HG03045 (cell line): ENCODE data around the gene MVD.

Experiments used
- ATAC-seq: cut with Tn5 transposase; IDR thresholded peaks from one replicate; pipeline ENCODE4 v1.9.1; 2021; ENCODE audit warnings: mild to moderate bottlenecking, moderate library complexity; ENCODE audit not compliant: unreplicated experiment

Gene MVD

DNA sequence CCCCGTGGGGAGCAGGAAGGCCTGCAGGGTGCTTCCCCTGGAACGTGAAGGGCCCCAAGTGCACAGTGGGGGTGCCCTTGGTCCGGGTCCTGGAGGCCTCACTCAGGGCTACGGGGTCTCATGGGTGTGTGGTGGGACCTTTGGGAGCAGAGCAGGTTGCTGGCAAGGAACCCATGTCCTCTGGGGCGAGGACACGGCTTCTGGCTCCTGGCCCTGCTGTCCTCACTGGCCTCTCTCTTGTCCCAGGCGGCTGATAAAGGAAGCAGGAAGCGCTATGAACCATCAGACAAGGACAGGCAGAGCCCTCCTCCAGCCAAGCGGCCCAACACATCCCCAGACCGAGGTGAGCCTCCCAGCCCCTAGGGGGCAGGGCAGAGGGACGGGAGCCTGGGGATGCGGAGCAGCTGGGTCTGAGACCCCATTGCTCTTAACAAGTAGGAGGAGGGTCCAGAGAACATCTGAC, 34.3 kb downstream of the MVD start:
- ATAC-seq: no peak

DNA sequence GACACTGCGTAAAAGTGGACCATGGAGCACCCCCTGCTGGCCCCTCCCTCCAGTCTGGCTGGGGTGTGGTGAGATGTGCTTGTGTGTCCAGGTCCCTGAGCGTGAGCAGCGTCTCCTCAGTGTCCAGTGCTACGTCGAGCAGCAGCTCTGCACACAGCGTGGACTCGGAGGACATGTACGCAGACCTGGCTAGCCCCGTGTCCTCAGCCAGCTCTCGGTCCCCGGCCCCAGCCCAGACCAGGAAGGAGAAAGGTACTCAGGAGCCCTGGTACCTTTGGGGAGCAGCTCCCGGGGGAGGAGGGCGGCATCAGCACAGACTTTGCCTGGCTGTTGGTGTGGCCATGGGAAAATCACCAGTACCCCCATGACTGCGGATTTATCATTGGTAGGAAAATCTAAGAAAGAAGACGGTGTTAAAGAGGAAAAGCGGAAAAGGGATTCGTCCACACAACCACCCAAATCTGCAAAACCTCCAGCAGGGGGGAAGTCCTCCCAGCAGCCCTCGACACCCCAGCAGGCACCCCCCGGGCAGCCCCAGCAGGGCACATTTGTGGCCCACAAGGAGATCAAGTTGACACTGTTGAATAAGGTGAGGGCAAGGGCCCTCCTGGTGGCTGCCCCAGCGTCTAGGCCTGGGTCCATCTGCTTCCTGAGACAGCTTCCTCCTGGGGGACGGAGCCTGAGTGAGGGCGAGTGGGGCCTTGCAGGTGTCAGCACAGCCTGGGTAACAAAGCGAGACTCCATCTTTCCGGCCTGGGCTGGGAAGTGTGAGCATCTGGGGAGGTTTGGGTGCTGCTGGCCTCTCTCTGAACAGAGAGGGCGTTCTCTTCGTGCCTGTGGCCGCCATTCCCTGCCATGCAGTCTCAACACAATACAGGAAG, 35.1 kb downstream of the MVD start:
- ATAC-seq: no peak

DNA sequence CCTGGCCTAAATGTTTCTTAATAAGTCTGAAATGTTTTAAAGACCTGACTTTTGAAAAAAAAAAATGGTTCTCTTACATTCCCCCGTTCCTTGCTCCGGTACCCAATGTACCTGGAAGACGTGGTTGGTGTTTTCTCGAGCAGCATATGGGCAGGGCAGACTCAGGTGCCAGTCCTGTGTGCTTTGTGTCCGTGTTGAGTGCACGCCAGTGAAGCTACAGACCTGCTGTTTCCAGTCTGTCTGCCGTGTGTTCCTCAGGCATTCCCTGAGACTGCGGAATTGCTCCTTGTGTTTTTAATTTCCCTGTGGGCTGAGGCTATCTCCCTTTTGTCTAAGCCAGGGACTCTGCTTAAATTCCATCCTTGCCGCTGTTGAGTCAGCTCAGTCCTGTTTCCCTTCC, 36.2 kb downstream of the MVD start:
- ATAC-seq: no peak

DNA sequence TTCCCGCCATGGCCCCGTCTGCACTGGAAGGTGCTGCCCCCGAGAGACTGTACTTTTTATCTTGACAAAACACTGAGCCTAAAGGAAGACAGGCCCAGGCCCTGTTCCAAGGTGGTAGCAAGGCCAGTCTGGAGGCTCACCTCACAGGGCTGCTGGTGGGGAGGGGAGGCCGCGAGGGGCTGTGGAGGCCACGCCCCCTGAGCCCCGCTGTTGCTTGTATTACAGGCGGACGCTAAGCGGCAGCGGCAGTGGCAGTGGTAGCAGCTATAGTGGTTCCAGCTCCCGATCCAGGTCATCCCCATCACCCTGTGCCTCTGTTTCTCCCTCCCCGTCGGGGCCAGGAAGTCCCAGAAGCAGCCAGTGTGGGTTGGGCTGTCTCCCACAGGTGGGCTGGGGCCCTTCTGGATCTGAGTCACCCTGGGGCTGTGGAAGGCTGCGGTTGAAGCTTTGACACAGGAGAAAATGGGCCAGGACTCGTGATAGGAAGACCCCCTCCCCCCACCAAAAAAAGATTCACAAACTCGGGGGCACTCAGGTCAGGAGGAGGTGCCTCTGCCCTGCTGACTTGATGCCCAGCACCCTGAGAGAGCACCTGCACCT, 37.8 kb downstream of the MVD start:
- ATAC-seq: no peak

DNA sequence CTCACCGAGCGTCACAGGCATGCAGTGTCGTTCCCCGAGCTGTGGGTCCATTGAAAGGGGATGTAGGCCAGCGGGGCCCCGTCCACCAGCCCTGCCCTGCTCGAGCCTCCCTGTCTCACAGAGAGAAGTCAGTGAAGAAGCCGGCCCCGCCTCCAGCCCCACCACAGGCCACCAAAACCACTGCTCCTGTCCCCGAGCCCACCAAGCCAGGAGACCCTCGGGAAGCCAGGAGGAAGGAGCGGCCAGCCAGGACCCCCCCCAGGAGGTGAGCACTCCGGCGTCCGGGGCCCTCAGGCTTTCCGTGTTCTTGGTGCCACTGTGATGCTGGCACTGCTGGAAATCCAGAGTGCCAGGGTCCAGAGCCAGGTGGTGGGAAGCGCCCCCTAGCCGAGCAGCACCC, 38.4 kb downstream of the MVD start:
- no peak for ATAC-seq

DNA sequence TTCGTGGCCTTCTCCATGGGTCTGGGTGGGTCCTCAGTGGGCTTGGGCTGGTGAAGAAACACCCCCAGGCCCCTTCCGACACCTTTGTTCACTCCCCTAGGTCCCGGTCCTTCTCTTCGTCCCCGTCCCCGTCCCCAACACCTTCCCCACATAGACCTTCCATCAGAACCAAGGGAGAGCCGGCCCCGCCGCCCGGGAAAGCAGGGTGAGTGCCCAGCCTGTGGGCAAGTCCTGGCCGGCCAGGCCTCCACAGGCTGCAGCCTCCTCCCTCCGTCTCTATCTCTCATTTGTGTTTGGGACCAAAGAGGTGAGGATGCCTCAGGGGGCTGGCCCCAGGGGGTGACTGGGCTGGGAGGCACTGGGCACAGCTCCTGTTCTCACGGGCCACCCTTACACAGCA, 39.0 kb downstream of the MVD start:
- ATAC-seq: no peak

DNA sequence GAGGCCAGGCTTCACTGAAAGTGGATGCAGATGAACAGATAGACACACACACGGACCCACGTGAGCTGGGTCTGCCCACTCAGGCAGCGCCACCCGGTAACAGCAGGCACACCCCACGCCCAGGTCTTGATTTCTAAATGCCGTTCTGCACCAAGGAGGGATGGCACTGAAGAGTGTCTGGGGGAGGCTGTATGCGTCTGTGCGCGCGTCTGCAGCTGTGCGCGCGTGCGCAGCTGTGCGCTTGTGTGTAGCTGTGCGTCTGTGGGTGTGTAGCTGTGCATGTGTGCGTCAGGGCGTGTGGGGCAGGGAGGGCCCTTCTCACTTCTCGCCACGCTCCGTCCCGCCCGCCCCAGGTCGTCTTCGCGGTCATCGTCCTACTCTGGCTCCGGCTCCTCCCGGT, 40.0 kb downstream of the MVD start:
- no peak for ATAC-seq

DNA sequence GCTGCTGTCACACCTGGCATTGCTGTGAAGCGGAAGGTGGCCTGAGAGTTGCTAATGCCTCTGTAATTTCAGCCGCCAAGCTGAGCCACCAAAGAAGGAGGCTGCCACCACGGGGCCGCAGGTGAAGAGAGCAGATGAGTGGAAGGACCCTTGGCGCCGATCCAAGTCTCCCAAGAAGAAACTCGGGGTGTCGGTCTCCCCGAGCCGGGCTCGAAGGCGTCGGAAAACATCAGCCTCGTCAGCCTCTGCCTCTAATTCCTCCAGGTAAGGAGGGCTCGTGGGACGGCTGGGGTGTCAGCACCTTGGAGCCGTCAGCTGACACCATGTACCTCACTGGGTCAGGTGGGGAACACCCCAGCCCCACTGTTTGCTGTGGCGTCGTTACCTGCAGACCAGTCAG, 40.8 kb downstream of the MVD start:
- no peak for ATAC-seq

DNA sequence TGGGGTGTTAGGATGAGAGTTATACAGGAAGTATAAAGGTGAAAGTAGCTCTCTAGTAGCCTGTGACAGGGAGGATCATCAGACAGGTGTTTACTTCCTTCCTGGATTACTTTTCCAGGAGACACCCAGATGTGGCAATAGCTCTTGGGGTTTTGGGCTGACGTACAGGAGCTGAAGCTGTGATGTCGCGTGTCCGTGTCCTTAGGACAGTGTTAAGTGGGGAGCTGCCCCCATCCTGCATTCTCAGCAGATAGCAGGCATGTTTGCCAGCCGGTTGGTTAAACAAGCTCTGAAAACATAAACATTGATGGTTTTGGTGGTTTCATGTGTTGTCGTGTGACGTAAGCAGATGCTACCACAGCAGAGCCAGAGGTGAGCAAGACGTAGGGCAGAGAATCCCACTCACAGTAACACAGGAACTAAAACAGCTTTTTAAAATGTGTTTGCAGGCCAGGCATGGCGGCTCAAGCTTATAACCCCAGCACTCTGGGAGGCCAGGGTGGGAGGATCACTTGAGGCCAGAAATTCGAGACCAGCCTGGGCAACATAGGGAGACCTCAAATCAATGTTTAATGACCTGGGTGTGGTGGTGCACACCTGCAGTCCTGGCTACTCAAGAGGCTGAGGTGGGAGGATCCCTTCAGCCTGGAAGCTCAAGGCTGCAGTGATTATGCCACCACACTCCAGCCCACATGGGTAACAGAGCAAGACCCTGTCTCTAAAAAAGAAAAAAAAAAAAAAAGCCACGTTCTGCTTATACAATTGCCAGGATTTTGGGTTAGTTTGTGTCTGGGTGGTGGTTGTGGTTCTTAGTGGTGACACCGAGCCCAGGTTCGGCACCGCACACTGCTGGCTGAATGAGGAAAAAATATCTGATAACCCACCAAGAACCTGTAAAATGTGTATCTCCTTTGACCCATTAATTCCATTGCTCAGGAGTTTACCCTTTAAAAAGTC, 42.8 kb downstream of the MVD start:
- no peak for ATAC-seq

DNA sequence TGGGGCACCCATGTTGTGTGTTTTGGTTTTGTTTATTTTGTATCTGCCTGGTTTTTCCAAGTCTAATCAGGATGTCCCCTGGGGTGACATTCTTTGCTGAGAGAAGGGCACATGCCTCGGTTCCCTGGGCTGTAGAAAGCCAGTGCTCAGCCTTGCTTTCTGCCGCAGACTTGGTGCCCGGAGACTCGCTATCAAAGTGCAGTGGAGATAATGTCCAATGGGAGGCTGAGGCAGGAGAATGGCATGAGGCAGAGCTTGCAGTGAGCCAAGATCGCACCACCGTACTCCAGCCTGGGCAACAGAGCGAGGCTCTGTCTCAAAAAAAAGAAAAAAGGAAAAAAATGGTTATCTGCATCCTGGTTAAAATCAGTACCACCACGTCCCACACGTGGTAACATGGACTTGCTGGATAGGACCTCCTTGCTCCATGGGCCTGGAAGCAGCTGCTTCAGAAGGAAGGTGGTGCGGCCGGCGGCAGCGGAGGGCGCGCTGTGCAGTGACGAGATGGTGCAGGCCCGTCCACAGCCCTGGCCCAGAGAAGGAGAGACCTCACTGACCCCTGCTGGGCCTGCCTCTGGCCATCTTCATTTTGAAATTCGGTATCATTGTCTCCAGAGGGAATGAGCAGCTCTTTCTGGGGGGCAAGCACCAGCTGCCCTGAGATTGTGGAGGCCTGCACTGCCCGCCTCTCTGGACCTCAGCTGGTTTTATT, 43.8 kb downstream of the MVD start:
- no peak for ATAC-seq

DNA sequence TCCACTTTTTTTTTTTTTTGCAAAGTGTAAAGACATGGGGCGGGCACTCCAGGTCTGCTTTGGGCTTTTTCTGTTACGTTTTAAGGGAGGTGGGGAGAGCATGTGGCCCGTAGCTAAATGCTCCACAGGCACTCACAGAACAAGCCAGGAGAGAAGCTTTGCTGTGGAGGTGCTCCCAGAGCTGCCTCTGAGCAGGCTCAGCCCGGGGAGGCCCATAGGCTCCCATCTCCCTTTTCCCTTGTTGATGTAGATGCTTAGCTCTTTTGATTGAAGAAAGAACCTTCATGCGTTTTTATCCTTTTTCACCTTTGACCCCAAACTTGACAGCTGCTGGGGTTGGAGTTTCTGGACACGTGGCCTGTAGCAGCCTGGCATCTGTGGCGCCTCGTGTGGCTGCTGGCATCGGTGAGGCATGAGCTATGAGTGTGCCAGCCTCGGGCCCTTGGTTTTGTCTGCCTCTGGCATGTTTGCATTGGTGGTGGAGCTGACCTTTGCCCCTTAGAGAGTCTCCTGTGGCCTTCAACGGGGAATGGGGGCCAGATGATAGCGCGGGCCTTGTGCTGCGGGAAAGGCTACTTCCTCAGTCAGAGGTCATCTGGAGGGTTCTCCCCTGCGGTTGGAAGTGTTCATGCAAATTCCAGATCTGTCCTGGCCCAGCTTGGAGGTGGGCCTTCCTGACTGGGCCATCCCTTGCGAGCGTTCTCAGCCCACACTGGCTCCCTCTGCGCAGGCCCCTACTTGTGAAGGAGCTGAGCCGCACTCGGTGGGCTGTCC, 44.5 kb downstream of the MVD start:
- ATAC-seq: no peak

DNA sequence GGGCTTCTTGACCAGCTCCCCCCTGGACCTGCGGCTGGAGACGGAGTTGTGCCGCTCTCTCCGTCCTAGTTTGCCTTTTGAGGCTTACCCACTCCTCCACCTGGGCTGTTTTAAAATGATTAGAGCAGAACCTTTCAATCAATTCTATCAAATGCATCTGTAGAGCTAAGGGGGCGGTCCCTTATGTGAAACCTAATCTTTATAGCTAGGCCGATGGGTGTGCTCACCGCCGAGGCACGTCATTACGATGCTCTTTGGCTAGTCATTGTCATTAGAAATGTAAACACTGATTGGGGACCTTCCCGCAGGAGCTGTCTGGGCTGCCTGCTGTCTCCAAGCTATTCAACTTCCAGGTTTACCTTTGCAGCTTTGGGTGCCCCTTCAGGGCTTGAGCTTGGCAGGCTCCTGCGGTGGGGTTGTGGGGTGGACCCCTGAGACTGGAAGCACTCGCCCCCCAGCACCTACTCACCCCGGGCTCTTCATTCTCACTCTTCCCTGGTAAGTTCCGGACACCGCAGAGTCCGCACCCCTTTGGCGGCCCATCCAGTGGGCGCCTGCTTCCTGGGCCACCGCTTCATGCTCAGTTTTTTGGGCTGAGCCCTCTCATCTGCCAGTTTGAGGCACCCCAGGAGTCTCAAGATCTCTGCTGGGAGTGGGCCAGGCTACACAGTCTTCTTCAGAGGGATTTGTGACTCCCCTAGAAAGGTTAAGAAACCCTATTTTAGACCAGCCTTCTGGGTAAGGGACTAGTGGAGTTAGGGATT, 45.4 kb downstream of the MVD start:
- no peak for ATAC-seq

DNA sequence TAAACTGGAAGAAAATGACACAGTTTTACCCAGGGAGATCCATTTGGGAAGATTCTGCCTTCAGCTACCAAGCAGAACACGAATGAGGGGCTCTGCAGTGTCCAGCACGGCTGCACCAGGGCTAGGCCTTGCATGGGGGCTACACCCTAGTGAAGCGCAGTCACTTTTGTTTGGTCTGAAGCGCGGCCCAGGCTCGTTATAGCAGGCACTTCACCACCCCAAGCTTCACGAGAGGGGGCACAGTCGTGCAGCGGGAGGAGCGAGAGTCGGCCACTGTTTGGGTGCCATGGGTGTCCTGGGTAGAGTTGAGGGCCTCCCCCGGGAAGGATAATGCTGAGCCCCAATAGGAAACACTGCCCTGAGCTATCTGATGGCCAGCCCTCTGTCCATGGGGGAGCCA, 46.2 kb downstream of the MVD start:
- no peak for ATAC-seq

DNA sequence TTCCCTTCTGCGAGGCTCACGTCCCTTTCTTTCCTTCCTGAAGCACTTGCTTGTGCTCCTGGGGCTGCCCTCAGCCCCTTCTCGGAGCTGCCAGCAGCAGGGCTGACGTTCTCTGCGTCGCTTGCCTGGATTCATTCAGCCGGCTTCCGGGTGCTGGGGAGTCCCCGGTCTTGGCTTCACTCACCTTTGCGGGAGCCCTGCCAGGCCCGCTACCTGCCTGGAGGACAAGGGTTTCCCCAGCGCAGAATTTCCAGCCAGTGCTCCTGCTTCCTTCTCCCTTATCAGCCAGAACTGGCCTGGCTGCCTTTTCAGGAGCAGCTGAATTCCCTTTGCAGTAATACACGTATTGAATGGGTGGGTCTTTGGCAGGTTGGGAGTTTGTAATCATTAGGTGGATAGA, 46.6 kb downstream of the MVD start:
- no peak for ATAC-seq

DNA sequence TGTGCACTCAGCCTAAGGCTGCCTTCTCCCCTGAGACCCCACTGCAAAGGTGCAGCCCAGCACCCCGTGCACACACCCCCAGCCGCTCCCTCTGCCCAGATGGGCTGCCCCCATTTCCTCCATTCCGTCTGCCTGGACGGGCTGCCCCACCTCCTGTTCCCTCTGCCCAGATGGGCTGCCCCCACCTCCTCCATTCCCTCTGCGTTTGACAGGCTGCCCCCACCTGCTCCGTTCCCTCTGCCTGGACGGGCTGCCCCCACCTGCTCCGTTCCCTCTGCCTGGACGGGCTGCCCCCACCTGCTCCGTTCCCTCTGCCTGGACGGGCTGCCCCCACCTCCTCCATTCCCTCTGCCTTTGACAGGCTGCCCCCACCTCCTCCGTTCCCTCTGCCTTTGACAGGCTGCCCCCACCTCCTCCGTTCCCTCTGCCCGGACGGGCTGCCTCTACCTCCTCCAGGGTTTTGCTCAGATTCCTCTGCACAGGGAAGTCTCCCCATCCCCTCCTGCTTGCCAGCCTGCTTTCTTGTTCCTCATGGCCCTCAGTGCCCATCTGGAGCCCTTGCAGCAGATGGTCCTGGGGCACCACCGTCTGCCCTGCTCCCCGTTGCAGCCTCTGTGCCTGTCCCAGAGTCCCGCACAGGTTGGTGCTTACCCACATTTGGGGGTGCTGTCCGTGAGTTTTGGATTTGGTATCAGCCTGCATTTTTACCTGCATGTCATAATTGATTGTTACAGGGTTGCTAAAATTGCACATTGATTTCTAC, 47.9 kb downstream of the MVD start:
- ATAC-seq: no peak

DNA sequence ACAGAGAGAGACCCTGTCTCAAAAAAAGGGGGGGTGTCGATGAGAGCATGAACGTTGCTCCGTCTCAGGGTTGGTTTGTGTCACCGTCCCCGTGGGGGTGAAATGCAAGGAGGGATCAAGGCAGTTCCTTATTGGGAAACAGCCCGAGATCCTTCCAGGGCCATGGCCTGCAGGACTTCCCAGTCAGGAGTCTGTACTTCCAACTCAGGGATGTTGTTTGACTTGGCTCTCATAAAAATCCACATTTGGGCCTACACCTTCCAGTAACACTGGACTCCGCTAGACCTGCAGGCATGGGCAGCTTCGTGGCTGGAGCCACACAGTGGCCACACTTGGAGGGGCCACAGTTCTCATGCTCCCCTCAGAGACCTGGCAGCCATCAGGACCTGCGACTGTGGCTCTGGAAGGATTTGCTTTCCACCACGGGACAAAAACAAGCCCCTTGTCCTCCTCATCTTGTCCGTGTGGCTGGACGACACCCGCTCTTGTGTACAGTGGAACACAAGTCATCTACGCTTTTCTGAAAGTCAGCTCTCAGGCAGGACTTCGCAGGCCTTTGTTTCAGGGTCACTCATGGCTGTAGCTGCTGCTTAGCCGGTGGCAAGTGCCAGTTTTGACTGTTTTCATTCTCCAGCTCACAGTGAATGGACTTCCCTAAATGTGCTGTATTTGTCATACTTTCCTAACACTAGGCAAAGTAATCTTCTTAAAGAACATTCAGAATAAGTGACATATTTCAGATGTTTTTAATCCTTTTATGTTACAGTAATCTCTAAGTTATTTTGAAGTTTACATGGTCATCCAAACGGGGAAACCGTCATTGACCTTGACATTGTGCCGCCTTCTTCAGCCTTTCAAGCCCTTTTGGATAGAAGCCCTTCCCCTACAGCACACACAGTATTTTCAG, 48.7 kb downstream of the MVD start:
- ATAC-seq: no peak

DNA sequence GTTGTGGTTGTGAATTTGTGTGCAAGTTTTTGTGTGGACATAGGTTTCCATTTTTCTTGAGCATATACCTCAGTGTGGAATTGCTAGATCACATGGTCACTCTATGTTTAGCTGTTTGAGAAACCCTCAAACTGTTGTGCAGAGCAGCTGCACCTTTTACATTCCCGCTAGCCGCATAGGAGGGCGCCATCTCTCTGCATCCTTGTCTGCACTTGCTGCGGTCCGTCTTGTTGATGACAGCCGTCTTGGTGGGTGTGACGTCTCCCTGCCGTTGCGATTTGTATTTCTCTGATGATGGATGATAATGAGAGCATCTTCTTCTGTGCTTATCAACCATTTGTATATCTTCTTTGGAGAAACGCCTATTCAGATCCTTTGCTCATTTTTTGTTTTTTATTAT, 49.6 kb downstream of the MVD start:
- ATAC-seq: no peak
